VCaP (cell line): ENCODE data around the gene FARS2.

Experiments used
- H3K27ac ChIP-seq: fragments of 450-650 bp; 2 replicates; pipeline ENCODE4 v1.5.1; 2017
- CTCF ChIP-seq: fragments of 450-650 bp; conservative IDR thresholded peaks from 2 replicates; pipeline ENCODE4 v1.5.1; 2017; ENCODE audit warnings: mild to moderate bottlenecking, moderate library complexity

Gene FARS2

GRCh38 chr6:5220443-5220842 lies 40.9 kb upstream of the FARS2 start:
- H3K27ac ChIP-seq, result no peak overlapping the region
- no peak for TF ChIP-seq CTCF

GRCh38 chr6:5223309-5223708 lies 38.0 kb upstream of the FARS2 start:
- no peak for TF ChIP-seq CTCF
- H3K27ac ChIP-seq, result peak overlapping the region; percentile 28; the same call in 1 of the 2 replicates

GRCh38 chr6:5229356-5229755 lies 32.0 kb upstream of the FARS2 start:
- TF ChIP-seq CTCF, result no peak
- peak overlapping the region; percentile 54 for H3K27ac ChIP-seq

GRCh38 chr6:5230081-5230480 lies 31.2 kb upstream of the FARS2 start:
- peak overlapping the region; percentile 54 for H3K27ac ChIP-seq
- TF ChIP-seq CTCF, result no peak

GRCh38 chr6:5231289-5231688 lies 30.0 kb upstream of the FARS2 start:
- H3K27ac ChIP-seq, result no peak overlapping the region
- TF ChIP-seq CTCF, result no peak

GRCh38 chr6:5234874-5235273 lies 26.4 kb upstream of the FARS2 start:
- TF ChIP-seq CTCF, result no peak
- no peak overlapping the region for H3K27ac ChIP-seq

GRCh38 chr6:5235830-5236229 lies 25.5 kb upstream of the FARS2 start:
- no peak overlapping the region for H3K27ac ChIP-seq
- TF ChIP-seq CTCF, result no peak

GRCh38 chr6:5237805-5238204 lies 23.5 kb upstream of the FARS2 start:
- H3K27ac ChIP-seq, result no peak overlapping the region
- no peak for TF ChIP-seq CTCF
